Coronary artery (tissue), 2 donors: ENCODE data around the gene TRAF3IP3.

Experiments
- DNase-seq: peaks from one replicate; pipeline ENCODE4 v3.0.0-alpha.2; 2017; ENCODE audit warnings: low spot score
- H3K27ac ChIP-seq, 2 donors: fragments of 200-600 bp; sonication (generic); one replicate each; pipeline ENCODE4 v1.5.1; 2016 to 2019
- H3K4me3 ChIP-seq: fragments of 200-600 bp; sonication (generic); 2 replicates; pipeline ENCODE4 v1.5.1; 2016; ENCODE audit warnings: mild to moderate bottlenecking, moderate library complexity
- TF ChIP-seq, protein P1 (sequence below): fragments of 200-600 bp; sonication (generic); IDR thresholded peaks from one replicate; pipeline ENCODE4 v1.5.1; 2019; ENCODE audit warnings: antibody characterized with exemption

Gene TRAF3IP3

DNA sequence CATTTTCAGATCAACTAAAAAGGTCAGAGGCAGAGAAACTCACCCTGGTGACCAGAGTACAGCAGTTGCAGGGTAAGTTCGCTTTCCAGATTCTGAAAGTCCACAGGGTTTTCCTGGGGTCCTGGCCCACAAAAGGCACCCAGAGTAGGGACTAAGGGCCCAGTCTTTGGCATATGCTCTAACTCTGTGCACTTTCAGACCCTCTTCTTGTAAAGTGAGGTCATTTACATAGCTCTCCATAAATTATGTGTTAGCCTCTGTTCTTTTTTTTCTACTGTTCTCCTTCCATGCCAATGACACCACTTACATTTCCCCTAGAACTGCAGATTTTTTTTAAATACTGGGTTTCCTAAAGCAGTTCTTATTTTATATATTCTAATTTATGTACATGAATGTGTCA is 22.2 kb downstream of the TRAF3IP3 start:
- no peak overlapping the region for H3K4me3 ChIP-seq
- DNase-seq = no peak
- TF ChIP-seq, protein P1, sequence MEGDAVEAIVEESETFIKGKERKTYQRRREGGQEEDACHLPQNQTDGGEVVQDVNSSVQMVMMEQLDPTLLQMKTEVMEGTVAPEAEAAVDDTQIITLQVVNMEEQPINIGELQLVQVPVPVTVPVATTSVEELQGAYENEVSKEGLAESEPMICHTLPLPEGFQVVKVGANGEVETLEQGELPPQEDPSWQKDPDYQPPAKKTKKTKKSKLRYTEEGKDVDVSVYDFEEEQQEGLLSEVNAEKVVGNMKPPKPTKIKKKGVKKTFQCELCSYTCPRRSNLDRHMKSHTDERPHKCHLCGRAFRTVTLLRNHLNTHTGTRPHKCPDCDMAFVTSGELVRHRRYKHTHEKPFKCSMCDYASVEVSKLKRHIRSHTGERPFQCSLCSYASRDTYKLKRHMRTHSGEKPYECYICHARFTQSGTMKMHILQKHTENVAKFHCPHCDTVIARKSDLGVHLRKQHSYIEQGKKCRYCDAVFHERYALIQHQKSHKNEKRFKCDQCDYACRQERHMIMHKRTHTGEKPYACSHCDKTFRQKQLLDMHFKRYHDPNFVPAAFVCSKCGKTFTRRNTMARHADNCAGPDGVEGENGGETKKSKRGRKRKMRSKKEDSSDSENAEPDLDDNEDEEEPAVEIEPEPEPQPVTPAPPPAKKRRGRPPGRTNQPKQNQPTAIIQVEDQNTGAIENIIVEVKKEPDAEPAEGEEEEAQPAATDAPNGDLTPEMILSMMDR = no peak
- no peak overlapping the region for H3K27ac ChIP-seq

DNA sequence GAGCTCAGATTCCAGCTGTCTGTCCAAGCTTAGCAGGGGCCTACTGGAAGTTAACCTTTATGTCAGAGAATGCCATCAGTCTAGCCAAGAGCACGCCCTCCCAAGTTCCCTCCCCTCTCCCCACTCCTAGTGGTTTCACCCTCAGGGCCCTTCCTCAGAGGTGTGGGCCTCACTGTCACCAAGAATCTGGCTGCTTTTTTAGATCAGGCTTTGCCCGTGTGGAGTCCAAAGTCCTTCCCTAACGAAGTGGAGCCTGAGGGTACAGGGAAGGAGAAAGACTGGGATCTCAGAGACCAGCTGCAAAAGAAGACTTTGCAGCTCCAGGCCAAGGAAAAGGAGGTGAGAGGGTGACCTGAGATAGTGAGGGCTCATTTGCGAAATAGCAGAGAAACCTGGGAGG is 24.4 kb downstream of the TRAF3IP3 start:
- TF ChIP-seq, protein P1 = no peak
- no peak for DNase-seq
- H3K4me3 ChIP-seq = no peak overlapping the region
- H3K27ac ChIP-seq = no peak overlapping the region

DNA sequence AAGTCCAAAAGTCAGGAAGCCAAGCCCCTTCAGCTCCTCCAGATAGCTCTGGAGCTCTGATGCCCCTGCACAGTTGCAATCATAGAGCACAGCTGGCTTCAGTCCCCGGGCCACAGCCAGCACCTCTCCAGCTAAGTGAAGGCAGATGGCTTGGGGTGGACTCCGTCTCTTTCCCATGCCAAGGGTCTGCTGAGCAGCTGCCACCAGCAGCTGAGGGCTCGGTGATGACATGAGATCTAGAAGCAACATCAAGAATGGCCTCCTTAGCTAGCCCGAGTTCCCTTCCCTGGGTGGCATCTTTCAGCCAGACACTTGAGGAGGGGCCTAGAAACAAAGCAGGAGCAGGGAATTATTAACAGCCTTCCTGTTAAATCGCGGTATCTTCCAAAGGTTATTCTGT is 27.5 kb downstream of the TRAF3IP3 start:
- Histone ChIP-seq H3K27ac (no peak overlapping the region), H3K4me3 (peak overlapping the region; percentile 85)
- TF ChIP-seq, protein P1 = no peak
- DNase-seq = no peak

DNA sequence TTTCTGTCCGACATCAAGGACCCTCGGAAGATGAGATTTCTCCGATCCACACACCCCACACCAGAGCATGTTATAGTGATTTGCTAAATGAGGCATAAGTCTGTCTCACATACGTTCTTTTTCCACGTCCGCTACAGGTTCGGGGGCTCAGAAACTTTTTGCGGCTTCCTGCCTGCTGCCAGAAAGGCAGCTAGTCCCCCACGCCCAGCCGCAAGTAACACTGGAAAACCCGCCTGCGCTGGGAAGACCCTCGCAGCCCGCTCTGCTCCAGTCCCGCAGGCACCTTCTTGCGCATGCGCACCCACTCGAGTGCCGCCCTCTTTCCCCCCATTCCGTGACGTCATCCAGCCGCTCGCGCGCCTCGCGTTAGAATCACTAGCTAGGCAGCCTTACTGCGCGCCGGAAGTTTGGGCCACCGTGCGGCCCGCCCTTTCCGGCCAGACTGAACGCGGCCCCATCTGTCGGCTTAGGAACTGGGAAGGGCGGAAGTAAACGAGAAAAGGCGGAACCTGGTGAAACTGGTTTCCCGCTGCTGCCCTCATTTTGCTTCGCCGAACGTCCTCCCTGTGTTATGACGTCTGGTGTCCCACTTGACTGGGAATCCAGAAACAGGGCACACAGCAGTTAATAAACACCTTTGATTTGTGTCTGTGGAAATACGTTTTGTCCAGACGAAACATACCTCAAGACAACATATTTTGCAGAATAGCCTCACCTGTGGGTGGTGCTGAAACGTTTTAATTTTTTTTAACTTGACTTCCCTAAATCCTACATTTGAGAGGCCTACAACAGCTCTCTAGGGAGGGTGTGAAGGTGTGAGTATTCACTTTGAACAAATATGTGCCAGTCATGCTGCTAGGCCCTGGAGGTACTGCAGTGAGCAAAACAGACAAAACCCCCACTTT is 28.7 kb downstream of the TRAF3IP3 start, which contains the start of gene C1orf74:
TSS of gene C1orf74 (minus strand) at position 295 of the 905 bp plus-strand sequence. CDS start 925 bp downstream, outside the sequence.
- DNase-seq = peak; percentile 98
- Histone ChIP-seq H3K4me3 (peak within 1 kb of the TSS; percentile 85), H3K27ac (peak within 1 kb of the TSS; percentile 67 to 89)
- TF ChIP-seq, protein P1 = no peak

DNA sequence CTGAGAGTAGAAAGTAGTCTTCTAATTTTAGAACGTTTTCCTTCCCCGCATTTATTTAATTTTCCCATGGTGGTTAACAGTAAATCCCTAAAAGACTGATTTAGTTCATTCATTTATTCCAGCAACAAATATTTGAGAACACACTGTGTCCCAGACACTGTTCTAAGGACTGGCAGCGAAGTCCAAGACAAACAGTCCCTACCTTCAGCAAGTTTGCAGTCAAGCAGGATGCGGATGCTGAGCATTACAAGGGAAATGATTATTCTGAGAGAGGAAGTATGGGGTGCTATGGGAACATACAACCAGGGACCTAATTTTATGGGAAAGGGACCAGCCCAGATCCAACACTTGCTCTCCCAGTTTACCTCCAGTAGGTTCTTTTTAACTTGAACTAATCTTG is 29.7 kb downstream of the TRAF3IP3 start:
- H3K27ac ChIP-seq = no peak overlapping the region
- TF ChIP-seq, protein P1 = no peak
- DNase-seq = no peak
- no peak overlapping the region for H3K4me3 ChIP-seq

DNA sequence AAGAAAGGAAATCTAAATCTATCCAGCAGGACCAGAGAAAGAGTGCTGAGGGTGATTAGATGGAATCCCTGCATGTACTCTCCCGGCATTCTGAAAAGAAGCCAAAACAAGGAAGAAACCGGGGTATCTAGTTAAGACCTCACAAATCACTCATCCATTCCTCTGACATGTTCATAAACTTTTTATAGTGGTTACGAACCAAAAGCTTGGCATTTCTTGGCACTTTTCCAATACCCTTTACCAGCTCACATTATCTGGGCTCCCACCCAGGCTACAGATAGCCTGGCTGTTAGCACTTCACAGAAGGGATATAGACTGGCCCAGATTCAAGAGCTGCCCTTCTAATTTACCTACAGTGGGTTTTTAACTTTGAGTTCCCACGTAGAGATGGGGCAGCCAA is 30.3 kb downstream of the TRAF3IP3 start:
- TF ChIP-seq, protein P1 = no peak
- Histone ChIP-seq H3K27ac (no peak overlapping the region), H3K4me3 (no peak overlapping the region)
- DNase-seq = no peak

DNA sequence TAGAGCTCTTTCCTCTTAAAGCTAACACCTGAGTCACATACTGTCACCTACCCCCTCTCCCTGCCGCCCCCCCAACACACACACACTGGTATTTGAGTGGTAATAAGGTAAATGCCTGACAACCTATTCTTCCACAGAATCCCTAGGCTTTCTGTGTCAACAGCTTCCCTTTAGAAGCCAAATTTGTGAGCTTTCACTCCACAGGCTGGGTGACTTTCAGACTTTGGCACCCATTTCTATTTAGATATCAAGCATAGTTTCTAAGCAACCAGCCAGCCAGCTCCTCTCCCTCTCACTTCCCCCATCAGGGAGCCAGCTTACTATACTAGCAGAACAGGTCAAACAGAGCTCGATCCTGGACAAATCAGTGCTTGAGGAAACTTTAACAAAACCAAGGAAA is 31.7 kb downstream of the TRAF3IP3 start:
- Histone ChIP-seq H3K4me3 (no peak overlapping the region), H3K27ac (peak overlapping the region in 1 of 2 donors; percentile 69)
- no peak for DNase-seq
- TF ChIP-seq, protein P1 = no peak
